GM19463 (cell line): ENCODE results near the gene PTCSC3.
"Not testable (repeated sequence)": the region's sequence is repeated elsewhere in the genome, so short reads cannot be mapped to it uniquely, and the experiment has no call there.

Experiments used
- ATAC-seq: cut with Tn5 transposase; IDR thresholded peaks from one replicate; pipeline ENCODE4 v1.9.1; 2021; ENCODE audit warnings: mild to moderate bottlenecking, moderate library complexity; ENCODE audit not compliant: unreplicated experiment

Gene PTCSC3

DNA sequence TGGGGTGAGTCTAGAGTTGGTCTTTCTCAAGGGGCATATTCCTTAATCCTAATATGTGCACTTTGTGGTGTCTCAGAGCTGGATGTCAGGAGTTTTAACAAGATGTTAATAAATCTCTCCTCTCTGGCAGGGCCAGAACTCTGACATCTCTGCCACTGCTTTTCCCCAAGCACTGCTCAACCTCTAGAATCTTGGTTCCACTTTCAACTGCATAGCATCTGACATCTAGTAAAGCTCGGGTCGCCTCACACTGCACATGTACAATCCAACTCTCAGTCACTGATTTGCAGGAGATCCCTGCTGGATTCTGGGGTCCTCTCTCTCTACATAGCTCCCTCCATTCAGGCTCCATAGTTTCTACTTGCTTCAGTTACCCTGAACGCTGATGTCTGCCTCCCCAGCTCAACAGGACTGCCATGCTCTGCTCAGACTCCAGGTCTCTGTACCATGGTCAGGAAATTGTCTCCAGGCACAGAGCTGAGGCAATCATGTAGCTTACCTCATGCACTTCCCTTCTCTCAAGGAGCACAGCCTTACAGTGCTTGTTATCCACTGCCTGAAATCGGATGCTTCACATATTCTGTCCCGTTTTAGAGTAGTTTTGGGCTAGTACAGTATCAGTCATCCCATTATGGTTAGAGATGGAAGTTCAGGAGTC, 1.6 kb downstream of the PTCSC3 start:
- ATAC-seq: no peak

DNA sequence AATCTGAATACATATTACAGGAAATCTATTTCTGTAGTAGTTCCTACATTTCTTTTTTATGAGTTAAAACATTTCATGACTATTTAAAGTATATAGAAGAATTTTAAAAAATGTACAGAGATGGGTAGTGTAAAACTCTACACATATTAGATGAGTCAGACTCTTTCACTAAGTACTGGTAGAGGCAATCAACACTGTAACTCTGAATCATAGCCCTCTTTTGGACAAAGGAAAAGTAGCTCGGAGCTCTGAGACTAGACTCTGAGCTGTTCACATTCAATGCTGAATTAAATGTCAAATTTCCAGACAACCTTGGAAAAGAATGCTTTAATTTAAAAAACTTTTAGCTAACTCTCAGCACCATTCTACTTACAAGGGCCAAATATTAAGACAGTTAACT, 3.4 kb downstream of the PTCSC3 start:
- no peak for ATAC-seq

DNA sequence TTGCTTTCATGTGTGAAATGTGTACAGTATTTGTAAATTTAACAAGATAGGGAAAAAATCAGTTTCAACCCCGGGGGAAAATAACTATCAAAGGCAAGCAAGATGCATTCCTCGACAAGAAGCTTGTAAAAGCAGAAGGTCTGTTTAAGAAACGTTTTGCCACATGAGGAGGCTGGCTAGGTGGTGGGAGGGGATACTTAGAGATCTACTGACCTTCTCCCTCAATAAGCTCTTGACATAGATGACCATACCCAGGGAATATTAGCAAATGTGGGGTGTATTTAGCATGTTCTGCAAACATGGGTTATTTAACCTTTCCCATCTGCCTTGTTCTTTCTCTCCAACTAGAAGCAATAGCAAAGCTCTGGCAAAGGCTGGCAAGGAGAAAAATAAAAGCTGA, 4.9 kb downstream of the PTCSC3 start:
- ATAC-seq: no peak

DNA sequence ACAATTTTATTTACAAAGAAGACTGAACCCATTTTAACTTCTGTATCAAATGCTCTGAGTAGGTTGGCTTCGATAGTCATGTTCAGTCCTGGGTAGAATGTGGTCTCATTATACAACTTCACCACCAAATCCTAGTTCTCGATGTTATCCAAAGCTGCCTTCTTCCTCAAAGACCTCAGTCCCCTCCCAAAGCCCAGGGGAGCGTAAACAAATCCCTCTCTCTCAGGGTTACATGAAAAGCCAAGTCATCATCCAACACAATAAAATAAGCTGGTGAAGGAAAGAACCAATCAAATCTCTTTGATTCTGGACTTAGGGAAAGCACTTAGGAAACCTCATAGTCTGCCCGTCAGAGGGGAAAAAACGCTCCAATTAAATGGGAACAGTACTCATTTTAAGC, 9.1 kb downstream of the PTCSC3 start:
- ATAC-seq: no peak

DNA sequence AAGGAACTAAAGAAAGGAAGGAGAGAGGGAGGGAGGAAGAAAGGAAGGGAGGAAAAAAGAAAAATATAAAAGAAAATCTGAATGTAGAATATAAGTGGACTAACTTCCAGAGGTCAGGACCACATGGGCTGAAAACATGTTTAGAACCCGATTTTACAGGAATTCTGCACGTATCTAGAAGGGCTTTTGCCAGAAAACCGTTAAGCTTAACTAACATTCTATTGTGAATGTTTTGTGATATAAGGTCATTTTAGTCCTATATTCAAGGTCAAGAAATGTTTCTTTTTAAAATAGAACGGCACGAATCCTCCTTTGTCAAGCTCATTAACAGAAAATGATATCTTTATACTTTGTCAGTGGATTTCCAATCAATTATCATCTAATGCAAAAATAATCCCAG, 13.1 kb downstream of the PTCSC3 start:
- no peak for ATAC-seq

DNA sequence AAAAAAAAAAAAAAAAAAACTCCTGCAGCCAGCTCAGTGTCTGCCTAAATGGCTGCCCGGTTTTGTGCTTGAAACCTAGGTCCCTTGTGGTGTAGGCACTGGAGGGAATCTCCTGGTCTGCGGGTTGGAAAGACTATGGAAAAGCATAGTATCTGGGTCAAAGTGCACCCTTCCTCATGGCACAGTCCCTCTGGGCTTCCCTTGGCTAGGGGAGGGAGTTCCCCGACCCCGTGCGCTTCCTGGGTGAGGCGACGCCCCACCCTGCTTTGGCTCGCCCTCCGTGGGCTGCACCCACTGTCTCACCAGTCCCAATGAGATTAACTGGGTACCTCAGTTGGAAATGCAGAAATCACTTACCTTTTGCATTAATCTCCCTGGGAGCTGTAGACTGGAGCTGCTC, 14.3 kb downstream of the PTCSC3 start:
- ATAC-seq: no peak

DNA sequence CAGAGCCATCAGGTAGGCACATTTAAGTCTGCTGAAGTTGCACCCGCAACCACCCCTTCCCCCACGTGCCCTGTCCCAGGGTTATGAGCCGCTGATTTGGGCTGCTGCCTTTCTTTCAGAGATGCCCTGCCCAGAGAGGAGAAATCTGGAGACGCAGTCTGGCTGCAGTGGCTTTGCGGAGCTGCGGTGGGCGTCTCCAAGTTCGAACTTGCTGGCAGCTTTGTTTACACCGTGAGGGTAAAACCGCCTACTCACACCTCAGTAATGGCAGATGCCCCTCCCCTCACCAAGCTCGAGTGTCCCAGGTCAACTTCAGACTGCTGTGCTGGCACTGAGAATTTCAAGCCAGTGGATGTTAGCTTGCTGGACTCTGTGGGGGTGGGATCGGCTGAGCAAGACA, 14.7 kb downstream of the PTCSC3 start:
- ATAC-seq: no peak

DNA sequence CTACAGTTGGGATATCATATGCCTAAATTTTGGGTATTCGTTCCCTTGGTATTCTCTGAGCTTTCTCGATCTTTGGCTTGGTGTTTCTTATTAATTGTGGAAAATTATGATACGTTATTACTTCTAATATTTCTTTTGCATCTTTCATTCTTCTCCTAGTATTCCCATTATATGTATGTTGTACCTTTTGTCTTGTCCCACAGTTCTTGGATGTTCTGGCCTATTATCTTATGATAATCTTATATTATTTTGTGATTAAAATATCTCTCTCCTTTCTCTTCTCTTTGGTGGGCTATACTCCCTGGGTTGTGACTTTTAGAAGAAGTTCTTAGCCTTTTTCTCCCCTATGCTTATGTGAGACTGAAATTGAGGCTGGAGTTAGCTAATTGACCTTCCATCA, 25.2 kb downstream of the PTCSC3 start:
- no peak for ATAC-seq

DNA sequence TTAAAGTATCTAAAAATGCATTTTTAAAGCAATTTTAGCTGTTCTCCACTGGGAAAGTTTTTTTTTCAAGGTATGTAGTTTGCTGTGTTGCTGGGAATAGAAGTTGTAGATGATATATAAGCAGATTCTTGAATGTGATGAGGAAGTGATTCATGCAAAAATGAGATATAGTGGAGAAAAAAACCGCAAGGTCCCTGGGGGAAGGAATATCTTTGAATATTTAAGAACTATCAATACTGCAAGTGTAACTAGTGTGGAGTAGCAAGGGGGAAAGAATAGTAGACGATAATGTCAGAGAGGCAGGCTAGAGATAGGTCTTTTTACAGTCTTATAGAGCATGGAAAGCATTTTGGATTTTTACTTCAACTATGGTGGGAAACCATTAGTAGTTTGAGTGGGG, 42.5 kb downstream of the PTCSC3 start:
- ATAC-seq: no peak

DNA sequence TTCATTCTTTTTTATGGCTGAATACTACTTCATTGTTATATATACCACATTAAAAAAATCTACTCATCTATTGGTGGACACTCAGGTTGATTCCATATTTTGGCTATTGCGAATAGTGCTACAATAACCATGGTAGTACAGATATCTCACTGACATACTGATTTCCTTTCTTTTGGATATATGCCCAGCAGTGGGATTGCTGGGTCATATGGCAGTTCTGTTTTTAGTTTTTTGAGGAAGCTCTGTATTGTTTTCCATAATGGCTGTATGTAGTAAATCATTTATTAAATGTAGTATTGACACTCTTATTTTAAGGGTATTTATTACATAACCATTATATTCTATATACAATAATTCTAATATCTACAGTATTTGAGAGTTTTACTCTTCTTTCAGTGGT, 43.7 kb downstream of the PTCSC3 start:
- ATAC-seq: no peak

DNA sequence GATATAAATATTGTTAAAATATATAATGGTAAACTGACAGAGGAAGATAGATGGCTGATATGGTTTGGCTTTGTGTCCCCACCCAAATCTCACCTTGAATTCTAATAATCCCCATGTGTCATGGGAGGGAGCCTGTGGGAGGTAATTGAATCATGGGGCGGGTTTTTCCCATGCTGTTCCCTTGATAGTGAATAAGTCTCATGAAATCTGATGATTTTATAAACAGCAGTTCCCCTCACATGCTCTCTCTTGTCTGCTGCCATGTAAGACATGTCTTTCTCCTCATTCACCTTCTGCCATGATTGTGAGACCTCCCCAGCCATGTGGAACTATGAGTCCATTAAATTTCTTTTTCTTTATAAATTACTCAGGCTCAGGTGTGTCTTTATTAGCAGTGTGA, 46.3 kb downstream of the PTCSC3 start:
- no peak for ATAC-seq

DNA sequence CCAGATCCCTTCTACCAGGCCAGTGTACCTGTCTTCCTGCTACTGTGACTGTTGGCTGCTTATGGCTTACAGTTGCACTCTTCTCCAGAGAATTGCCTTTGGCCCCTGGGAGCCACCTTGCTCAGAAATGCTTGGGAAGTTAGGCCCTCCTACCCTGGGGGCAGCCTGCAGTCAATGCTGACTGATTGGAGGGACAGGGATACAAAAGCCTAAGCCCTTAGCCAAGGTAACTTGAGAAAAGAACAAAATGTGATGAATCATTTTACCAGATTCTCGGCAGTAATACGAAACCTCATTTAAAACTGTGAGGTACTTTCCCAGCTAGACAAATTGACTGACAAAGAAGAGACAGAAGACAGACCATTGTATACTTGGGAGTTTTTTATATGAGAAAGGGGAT, 47.3 kb downstream of the PTCSC3 start:
- ATAC-seq: no peak

DNA sequence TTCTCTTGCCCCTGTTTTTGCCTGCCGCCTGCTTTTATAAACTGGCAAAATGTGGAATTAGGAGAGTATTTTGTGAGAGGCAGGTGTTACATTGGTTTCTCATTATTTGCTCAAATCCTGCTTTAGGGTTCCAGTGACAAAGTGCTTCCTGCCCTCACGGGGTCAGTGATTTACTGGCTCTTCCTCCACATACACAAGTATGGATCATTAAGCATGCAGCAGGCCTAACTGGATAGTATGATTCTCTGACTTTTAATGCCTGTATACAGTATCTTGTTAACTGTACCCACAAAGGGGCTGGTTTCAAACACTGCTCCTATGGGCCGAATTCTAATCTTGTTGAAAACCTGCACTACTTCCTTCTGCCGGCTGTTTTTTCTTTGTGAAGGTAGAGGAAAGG, 63.2 kb downstream of the PTCSC3 start:
- no peak for ATAC-seq

DNA sequence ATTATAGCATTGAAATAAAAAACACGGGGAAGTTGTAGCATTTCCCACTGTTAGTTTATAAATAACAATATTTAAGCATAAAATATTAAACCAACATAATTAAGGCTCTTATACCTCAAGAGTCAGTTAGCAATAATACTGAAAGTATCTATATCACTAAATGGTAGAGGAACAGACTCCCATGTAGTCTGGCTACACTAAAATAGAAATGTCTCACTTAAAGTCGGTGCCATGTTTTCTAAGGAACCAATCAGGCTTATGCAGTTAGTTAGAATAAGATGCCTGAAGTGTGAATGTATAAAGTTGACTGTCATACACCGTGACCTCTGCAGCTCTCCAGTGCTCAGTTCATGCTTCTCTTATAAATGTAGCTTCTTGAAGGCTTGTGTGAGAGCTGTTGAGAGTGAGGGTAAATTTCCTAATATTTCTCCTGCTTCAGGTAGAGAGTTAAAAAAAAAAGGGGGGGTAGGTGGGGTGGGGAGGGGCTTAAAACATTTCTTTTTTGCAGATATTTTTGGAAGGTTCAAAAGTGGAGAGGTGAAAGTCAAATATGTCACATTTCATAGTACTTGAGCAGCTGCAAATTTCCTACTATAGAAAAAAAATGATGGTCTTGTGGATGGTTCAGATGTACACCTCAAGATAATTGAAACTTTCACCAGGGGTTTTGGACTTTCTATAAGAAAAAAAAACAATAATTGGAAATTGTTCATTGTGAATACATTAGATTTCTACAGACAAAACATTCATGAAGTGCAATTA, 64.5 kb downstream of the PTCSC3 start:
- no peak for ATAC-seq

DNA sequence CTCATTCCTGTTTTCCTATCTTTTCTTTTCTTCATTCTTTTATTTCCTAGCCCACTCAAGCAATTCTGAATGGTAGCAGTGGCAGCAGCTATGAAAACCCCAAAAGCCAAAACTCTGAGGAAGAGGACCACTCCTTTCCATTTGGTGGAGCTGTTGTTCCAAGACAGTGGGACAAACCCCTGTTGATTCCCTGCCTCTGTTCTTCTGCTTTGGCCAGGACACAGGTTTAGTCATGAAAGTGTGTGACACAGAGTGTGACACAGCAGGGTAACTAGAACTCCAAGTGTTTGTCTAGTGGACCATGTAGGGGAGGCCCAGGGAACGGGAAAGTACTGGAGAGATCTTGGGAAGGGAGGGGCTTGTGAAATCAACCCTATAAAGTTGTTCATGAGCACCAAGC, 71.1 kb downstream of the PTCSC3 start:
- no peak for ATAC-seq

DNA sequence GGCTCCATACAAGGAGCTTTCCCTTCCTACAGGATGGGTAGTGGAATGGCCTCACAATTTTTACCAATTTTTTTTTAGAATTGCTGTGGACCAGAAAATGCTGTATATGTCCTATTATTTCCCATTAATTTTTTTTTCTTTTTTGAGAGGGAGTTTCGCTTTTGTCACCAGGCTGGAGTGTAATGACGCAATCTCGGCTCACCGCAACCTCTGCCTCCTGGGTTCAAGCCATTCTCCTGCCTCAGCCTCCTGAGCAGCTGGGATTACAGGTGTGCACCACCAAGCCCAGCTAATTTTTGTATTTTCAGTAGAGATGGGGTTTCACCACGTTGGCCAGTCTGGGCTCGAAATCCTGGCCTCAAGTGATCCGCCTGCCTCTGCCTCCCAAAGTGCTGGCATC, 72.3 kb downstream of the PTCSC3 start:
- ATAC-seq: not testable (repeated sequence)

DNA sequence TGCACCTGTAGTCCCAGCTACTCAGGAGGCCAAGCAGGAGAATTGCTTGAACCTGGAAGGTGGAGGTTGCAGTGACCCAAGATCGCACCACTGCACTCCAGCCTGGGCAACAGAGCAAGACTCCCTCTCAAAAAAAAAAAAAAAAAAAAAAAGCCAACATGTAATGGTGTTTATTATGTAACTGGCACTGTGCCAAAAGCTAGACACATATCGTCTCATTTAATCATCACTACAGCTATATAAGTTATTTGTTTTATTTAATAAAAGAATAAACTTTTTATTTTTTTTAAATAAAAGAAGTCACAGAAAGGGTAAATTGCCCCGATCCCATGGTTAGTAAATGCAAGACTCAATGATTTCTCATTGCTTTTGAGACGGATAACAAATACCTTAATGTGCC, 76.9 kb downstream of the PTCSC3 start:
- no peak for ATAC-seq

DNA sequence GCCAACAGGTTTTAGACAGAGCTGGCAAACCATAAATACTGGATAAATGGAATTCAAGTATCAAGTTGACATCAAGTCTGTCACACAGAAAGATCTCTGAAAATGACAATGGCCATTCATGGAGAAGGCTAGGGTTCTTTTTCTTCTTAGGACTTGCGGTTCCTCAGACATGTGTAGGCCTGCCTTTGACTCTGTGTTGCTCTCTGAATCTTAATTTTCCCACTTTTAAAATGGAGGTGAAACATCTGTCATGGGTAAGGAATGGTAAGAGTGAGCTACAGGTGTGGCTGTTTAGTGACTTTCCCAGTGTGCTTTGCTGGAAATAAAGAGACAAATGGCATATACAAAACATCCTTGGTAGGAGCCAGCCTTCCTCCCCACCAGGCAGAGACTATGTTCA, 79.2 kb downstream of the PTCSC3 start:
- no peak for ATAC-seq

DNA sequence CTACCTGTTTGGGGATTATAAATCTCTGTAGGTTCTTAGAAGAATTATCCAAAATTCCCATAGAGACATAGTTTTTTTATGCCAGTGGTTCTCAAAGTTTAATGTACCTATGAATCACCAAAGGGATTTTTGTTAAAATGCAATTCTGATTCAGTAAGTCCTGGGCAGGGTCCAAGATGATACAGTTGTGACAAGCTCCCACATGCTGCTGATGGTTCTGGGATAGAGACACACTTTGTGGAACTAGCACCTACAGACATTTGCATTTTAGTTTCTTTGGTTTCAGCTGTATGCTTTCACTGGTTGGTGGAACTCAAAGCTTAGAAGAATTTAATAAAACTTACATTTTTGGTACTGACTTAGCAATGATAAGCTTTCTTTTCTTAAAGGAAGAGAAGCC, 80.4 kb downstream of the PTCSC3 start:
- ATAC-seq: peak; percentile 37

DNA sequence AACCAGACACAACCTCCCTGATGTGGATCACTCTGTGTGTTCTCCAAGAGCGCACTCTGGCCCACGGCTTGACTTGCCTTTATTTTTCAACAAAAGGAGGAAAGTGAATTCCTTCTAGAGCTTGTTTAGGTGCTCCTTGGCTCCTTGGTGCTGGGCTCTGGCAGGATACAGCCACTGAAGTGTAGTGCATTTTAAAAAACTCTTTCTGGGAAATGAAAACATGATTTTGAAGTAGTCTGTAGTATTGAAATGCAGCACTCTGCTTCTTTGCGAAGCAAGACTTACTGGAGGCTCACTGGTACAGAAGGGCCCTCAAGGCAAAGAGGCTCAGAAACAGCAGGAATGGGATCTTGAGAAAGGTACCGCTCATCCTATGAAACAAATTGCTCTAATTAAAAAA, 81.6 kb downstream of the PTCSC3 start:
- no peak for ATAC-seq

DNA sequence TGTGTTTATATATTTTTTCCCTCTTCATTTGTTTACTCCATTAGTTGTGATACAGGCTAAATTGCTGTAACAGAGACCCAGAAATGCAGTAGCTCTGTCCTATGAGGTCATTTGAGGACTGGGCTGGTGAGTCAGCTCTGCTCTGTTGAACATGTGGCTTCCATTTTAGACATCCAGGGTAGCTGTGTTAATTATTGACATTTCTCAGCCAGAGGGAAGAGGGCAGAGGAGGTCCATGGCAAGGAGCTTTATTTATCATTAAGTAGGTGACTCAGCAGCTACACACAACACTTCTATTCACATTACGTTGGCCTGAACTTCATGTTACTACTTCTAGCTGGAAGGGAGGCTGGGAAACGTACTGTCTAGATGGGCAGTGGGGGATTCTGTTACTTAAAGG, 85.4 kb downstream of the PTCSC3 start:
- peak; percentile 99 for ATAC-seq

DNA sequence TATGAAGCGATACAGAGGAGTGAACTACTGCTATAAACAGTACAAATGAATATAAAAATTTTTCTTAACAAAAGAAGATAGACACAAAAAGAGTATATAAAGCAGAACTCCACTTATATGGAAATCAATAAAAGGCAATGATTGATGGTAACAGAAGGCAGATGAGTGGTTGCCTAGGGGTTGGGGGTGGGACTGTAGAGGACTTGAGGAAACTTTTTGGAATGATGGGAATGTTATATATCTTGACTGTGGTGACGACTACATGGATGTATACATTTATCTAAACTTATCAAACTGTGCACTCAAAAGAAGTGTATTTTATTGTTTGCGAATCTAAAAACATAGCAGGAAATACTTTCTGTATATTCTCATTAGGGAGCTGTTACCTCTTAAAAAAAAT, 89.1 kb downstream of the PTCSC3 start:
- ATAC-seq: no peak
